ENCODE data around the gene ABCB7.

Gene ABCB7

DNA sequence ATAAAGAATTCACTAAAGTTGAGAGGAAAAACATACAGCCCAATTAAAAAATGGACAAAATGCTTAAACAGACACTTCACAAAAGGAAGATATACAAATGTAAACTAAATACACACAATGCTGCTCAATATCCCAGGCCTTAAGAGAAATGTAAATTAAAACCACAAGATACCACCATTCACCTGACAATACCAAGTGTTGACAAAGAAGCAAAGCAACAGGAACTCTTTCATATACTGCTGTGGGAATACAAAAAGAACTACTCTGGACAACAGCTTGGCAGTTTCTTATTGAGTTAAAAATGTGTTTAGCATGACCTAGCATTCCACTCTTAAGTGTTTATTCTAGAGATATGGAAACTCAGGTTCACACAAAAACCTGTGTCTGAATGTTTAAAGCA lies 71.3 kb downstream of the ABCB7 start:
- H3K4me3 ChIP-seq (ENCODE audit: low read depth, low read length) = no peak overlapping the region
- TF ChIP-seq, protein P1, sequence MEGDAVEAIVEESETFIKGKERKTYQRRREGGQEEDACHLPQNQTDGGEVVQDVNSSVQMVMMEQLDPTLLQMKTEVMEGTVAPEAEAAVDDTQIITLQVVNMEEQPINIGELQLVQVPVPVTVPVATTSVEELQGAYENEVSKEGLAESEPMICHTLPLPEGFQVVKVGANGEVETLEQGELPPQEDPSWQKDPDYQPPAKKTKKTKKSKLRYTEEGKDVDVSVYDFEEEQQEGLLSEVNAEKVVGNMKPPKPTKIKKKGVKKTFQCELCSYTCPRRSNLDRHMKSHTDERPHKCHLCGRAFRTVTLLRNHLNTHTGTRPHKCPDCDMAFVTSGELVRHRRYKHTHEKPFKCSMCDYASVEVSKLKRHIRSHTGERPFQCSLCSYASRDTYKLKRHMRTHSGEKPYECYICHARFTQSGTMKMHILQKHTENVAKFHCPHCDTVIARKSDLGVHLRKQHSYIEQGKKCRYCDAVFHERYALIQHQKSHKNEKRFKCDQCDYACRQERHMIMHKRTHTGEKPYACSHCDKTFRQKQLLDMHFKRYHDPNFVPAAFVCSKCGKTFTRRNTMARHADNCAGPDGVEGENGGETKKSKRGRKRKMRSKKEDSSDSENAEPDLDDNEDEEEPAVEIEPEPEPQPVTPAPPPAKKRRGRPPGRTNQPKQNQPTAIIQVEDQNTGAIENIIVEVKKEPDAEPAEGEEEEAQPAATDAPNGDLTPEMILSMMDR (IDR thresholded peaks at IDR 0.05; ENCODE audit: low read depth, low read length) = no peak

DNA sequence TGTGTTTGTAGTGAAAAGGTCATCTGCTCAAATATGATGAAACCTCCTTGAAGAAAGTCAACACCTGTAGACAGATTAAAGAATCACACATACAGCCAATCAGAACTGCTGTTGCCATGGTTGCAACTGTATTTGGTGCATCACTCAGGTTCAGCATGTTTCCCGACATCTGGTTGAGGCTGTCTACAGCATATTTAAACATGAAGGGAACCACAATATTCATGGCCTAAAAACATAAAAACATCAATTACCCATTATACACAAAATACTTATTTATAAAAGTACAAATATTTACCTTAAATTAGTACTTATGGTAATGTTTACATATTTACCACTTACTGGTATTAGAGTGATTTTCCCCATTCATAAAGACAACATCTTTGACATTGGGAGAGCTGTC lies 79.7 kb downstream of the ABCB7 start:
- TF ChIP-seq, protein P1 (IDR thresholded peaks at IDR 0.05; ENCODE audit: low read depth, low read length) = no peak
- H3K4me3 ChIP-seq (ENCODE audit: low read depth, low read length) = no peak overlapping the region

- H3K4me3 ChIP-seq (ENCODE audit: low read depth, low read length) = no peak overlapping the region
Observed at GRCh38 chrX:75074475-75074874, 81.6 kb downstream of the ABCB7 start.

DNA sequence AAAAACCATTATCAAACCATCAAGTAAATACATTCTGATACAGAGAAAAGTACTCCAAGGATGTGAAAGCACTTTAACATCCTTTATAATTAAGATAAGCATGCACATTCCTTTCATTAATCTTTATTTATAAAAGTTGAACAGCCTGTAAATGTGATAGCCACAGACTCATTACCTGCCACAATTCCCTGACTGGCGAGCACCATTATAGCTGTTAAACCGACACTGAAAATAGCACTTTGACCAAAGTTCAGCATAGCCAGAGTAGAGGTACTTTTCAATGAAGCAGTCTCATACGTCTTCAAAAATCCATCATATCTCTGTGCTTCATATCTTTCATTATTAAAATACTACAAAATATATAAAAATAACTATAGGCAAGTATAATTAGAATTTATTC lies 84.7 kb downstream of the ABCB7 start:
- TF ChIP-seq, protein P1 (IDR thresholded peaks at IDR 0.05; ENCODE audit: low read depth, low read length) = no peak
- H3K4me3 ChIP-seq (ENCODE audit: low read depth, low read length) = no peak overlapping the region

More at GRCh38 chrX:75074475-75074874, 81.6 kb downstream of the ABCB7 start:
- TF ChIP-seq, protein P1 (IDR thresholded peaks at IDR 0.05; ENCODE audit: low read depth, low read length) = no peak

DNA sequence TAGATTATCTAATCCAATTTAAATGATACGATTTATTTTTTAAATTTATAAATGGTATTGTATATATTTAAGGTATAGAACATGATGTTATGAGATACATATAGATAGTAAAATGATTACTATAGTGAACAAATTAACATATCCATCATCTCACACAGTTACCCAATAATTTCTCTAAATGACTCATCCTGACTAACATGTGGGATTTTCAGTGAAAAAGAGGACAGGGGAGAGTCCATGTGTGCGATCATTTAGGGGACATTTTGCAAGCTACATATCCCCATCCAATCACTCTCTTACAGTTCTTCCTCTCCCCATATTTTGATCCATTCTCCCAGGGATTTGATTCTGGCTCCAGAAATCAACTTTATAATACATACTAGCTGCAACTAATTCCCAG lies 88.2 kb downstream of the ABCB7 start:
- H3K4me3 ChIP-seq (ENCODE audit: low read depth, low read length) = no peak overlapping the region
- TF ChIP-seq, protein P1 (IDR thresholded peaks at IDR 0.05; ENCODE audit: low read depth, low read length) = no peak

- H3K4me3 ChIP-seq (ENCODE audit: low read depth, low read length) = no peak overlapping the region
- TF ChIP-seq, protein P1 (IDR thresholded peaks at IDR 0.05; ENCODE audit: low read depth, low read length) = no peak
Observed at GRCh38 chrX:75061701-75062100, 94.4 kb downstream of the ABCB7 start.

- no peak overlapping the region for H3K4me3 ChIP-seq (ENCODE audit: low read depth, low read length)
- TF ChIP-seq, protein P1 (IDR thresholded peaks at IDR 0.05; ENCODE audit: low read depth, low read length) = no peak
Observed at GRCh38 chrX:75051047-75051446, 105.0 kb downstream of the ABCB7 start.

Measured in WI38 (cell line).